OCI-LY1 (cell line): ENCODE data around the gene SLC39A8.

Source experiments
- H2AFZ ChIP-seq: fragments of 200-600 bp; sonication (generic), shearing (Covaris generic); 2 replicates; pipeline ENCODE4 v1.6.0; 2014; ENCODE audit warnings: antibody characterized with exemption, mild to moderate bottlenecking, low read length
- H3F3A ChIP-seq: fragments of 200-600 bp; sonication (generic), shearing (Covaris generic); 2 replicates; pipeline ENCODE4 v1.6.0; 2014; ENCODE audit warnings: mild to moderate bottlenecking, antibody characterized with exemption, low read length, moderate library complexity; ENCODE audit not compliant: insufficient read depth
- H3K27ac ChIP-seq: fragments of 200-600 bp; sonication (generic); 2 replicates; pipeline ENCODE4 v1.5.1; 2014; ENCODE audit warnings: low read length, mixed run types, mild to moderate bottlenecking, low read depth; ENCODE audit not compliant: poor library complexity, severe bottlenecking
- H3K27me3 ChIP-seq: fragments of 200-600 bp; sonication (generic); 2 replicates; pipeline ENCODE4 v1.6.0; 2014; ENCODE audit warnings: antibody characterized with exemption, mild to moderate bottlenecking, low read length, moderate library complexity; ENCODE audit not compliant: insufficient read depth
- H3K36me3 ChIP-seq: fragments of 200-600 bp; sonication (generic); 2 replicates; pipeline ENCODE4 v1.6.1; 2014; ENCODE audit warnings: mild to moderate bottlenecking, antibody characterized with exemption, low read length, moderate library complexity, mixed read lengths; ENCODE audit not compliant: insufficient read depth
- H3K4me1 ChIP-seq: fragments of 200-600 bp; sonication (generic); 2 replicates; pipeline ENCODE4 v1.5.1; 2014; ENCODE audit warnings: mild to moderate bottlenecking, low read length, moderate library complexity; ENCODE audit not compliant: insufficient read depth, severe bottlenecking
- H3K4me2 ChIP-seq: fragments of 200-600 bp; sonication (generic), shearing (Covaris generic); 2 replicates; pipeline ENCODE4 v1.6.1; 2014; ENCODE audit warnings: low read length
- H3K4me3 ChIP-seq: fragments of 200-600 bp; sonication (generic); 2 replicates; pipeline ENCODE4 v1.5.1; 2014; ENCODE audit warnings: low read length, low read depth, mild to moderate bottlenecking, mixed read lengths; ENCODE audit not compliant: poor library complexity, severe bottlenecking
- H3K79me2 ChIP-seq: fragments of 200-600 bp; shearing (Covaris generic); 2 replicates; pipeline ENCODE4 v1.6.1; 2016; ENCODE audit warnings: mixed run types, low read length, mixed read lengths; ENCODE audit not compliant: insufficient read depth
- H3K9ac ChIP-seq: fragments of 200-600 bp; sonication (generic), shearing (Covaris generic); 2 replicates; pipeline ENCODE4 v1.6.1; 2014; ENCODE audit warnings: mild to moderate bottlenecking, low read length, mixed read lengths
- H3K9me2 ChIP-seq: fragments of 200-600 bp; sonication (generic), shearing (Covaris generic); 2 replicates; pipeline ENCODE4 v1.6.1; 2014; ENCODE audit warnings: low read depth, mild to moderate bottlenecking, low read length, mixed read lengths
- H3K9me3 ChIP-seq: fragments of 200-600 bp; shearing (Covaris generic); 2 replicates; pipeline ENCODE4 v1.6.1; 2014; ENCODE audit warnings: low read length, mixed read lengths
- H4K20me1 ChIP-seq: fragments of 200-600 bp; sonication (generic), shearing (Covaris generic); 2 replicates; pipeline ENCODE4 v1.6.0; 2016; ENCODE audit warnings: mild to moderate bottlenecking, low read length; ENCODE audit not compliant: insufficient read depth
- CTCF ChIP-seq: fragments of 200-600 bp; sonication (generic), shearing (Covaris generic); IDR thresholded peaks from 2 replicates; pipeline ENCODE4 v1.5.1; 2017; ENCODE audit warnings: mild to moderate bottlenecking, antibody characterized with exemption, low read length, moderate library complexity, mixed read lengths
- EZH2 ChIP-seq: fragments of 200-600 bp; sonication (generic), shearing (Covaris generic); IDR thresholded peaks from 2 replicates; pipeline ENCODE4 v1.8.0; 2017; ENCODE audit warnings: borderline replicate concordance, mixed run types, mild to moderate bottlenecking, antibody characterized with exemption, low read length, moderate library complexity, mixed read lengths

The SLC39A8 gene

DNA sequence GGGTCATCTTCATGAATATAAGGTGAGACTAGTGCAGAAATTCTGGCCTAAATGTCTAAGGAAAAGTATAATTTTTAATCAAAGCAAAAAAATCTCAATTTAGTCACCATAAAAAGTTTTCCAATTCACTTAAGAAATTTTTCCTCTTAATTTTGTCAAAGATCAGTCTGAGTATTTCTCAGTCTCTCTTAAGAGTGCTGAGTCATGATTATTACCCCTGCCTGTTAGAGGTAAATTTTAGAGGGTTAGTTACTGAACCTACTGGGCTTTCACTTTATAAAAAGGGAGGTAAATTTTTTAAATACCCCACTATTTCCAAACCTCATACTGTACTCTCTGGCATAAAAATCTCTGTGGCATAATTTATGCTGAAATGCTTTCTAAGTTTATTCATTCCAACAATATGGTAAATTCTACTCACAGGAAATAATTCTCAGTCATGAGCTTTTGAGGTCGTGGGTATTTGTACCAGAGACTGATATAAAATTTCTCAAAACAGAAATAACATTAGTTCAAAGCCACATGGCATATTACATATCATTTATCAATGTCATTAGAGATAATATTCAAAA, 122.4 kb downstream of the SLC39A8 start:
- Histone ChIP-seq H3K27ac (no peak overlapping the region), H2AFZ (no peak overlapping the region; the same call in 1 of the 2 replicates), H3K4me2 (no peak overlapping the region), H3K9ac (no peak overlapping the region), H3K27me3 (no peaks in the 10 kb centered on the region), H4K20me1 (no peaks in the 10 kb centered on the region), H3K9me2 (no peaks in the 10 kb centered on the region), H3F3A (no peaks in the 10 kb centered on the region), H3K79me2 (no peaks in the 10 kb centered on the region), H3K9me3 (no peaks in the 10 kb centered on the region), H3K4me1 (no peaks in the 10 kb centered on the region), H3K36me3 (no peaks in the 10 kb centered on the region), H3K4me3 (no peak overlapping the region)
- no peak for TF ChIP-seq EZH2
- TF ChIP-seq CTCF: no peak

DNA sequence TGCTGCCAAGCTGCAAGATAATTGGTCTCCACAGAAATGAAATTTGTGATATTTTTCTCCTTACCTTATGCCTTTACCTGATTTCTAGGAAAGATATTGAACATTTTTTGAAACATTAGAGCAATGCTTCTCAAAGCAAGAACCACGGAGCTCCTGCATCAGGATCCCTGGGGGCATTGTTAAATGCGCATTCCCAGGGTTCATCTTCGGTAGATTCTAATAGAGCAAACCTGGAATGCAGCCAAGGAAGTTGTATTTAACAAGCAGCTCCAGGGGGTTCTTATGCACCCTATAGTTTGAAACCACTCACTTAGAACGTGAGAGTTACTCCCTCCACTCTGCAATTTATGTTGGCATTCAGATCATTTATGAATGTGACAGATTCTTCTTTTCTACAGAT, 126.2 kb downstream of the SLC39A8 start:
- no peaks in the 10 kb centered on the region for H4K20me1 ChIP-seq
- no peak overlapping the region for H3K4me3 ChIP-seq
- TF ChIP-seq CTCF (no peak), EZH2 (no peak)
- no peaks in the 10 kb centered on the region for H3K27me3 ChIP-seq
- H3K9me2 ChIP-seq: no peaks in the 10 kb centered on the region
- H3K4me1 ChIP-seq: no peaks in the 10 kb centered on the region
- no peak overlapping the region for H3K4me2 ChIP-seq
- H3K9ac ChIP-seq: no peak overlapping the region
- H2AFZ ChIP-seq: no peak overlapping the region
- H3F3A ChIP-seq: no peaks in the 10 kb centered on the region
- no peaks in the 10 kb centered on the region for H3K9me3 ChIP-seq
- H3K79me2 ChIP-seq: no peaks in the 10 kb centered on the region
- no peak overlapping the region for H3K27ac ChIP-seq
- no peaks in the 10 kb centered on the region for H3K36me3 ChIP-seq

DNA sequence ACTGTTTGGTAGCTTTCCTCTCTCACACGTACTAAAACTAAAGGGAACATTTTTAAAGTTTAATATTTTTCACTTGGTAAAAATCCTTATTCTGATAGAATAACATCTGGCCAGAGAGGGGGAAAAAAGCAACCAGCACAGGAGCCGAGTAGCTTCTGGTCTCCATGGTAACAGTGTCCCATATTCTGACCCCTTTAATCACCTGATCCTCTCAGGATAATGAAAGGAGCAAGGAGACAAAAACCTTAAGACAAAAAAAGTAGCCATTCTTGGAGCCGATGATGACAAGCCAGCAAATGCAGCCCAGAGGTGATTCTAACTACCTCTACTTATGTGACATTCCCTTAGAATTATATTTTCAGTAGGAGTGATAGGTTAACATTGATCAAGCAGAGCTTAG, 126.6 kb downstream of the SLC39A8 start:
- TF ChIP-seq EZH2 (no peak), CTCF (no peak)
- Histone ChIP-seq H3K4me3 (no peak overlapping the region), H2AFZ (no peak overlapping the region), H3K9me2 (no peaks in the 10 kb centered on the region), H3K27ac (no peak overlapping the region), H3K4me2 (no peak overlapping the region), H3F3A (no peaks in the 10 kb centered on the region), H3K9ac (no peak overlapping the region), H4K20me1 (no peaks in the 10 kb centered on the region), H3K36me3 (no peaks in the 10 kb centered on the region), H3K9me3 (no peaks in the 10 kb centered on the region), H3K79me2 (no peaks in the 10 kb centered on the region), H3K27me3 (no peaks in the 10 kb centered on the region), H3K4me1 (no peaks in the 10 kb centered on the region)
